Progenitor cell of endocrine pancreas (in vitro differentiated cells): ENCODE measurements around the gene KATNB1. TPM values are rescaled to one million over a fixed set of nuclear protein-coding genes. Genes with fewer than 3 reads are reported as not detected.
"Not testable (repeated sequence)": the region's sequence is repeated elsewhere in the genome, so short reads cannot be mapped to it uniquely, and the experiment has no call there.

ENCODE experiments used
- DNase-seq: peaks from one replicate; pipeline ENCODE4 v3.0.0; 2021; ENCODE audit warnings: low spot score; ENCODE audit not compliant: unreplicated experiment
- H3K27ac Mint-ChIP-seq: 2 replicates; pipeline ENCODE4 v1.8.0; 2021; ENCODE audit warnings: mild to moderate bottlenecking, moderate library complexity, mixed read lengths
- H3K27me3 Mint-ChIP-seq: 2 replicates; pipeline ENCODE4 v1.8.0; 2021; ENCODE audit warnings: mixed read lengths
- H3K36me3 Mint-ChIP-seq: 2 replicates; pipeline ENCODE4 v1.8.0; 2022; ENCODE audit warnings: mixed read lengths; ENCODE audit not compliant: insufficient read depth
- H3K4me1 Mint-ChIP-seq: 2 replicates; pipeline ENCODE4 v1.8.0; 2021; ENCODE audit warnings: low read depth, mixed read lengths
- H3K4me3 Mint-ChIP-seq: 2 replicates; pipeline ENCODE4 v1.8.0; 2021; ENCODE audit warnings: low read depth, mild to moderate bottlenecking, moderate library complexity, mixed read lengths
- H3K9me3 Mint-ChIP-seq: 2 replicates; pipeline ENCODE4 v1.8.0; 2021; ENCODE audit warnings: low read depth, mixed read lengths
- CTCF ChIP-seq: fragments of 200-600 bp; sonication (generic); IDR thresholded peaks from one replicate; pipeline ENCODE4 v1.5.0; 2021; ENCODE audit warnings: antibody characterized with exemption, mild to moderate bottlenecking; ENCODE audit not compliant: unreplicated experiment
- total RNA-seq: library from RNA; stranded (reverse); gene quantifications from 2 replicates; pipeline ENCODE4 v1.2.1, GENCODE V29; 2021

KATNB1 gene
- total RNA-seq, 1 donor from 2014 or later = 32.0 TPM

GRCh38 chr16:57742543-57742942 is 7.0 kb downstream of the KATNB1 start:
- Mint-ChIP-seq H3K36me3 (peaks cover 4% of the 10 kb centered on the region), H3K4me1 (peaks cover 1% of the 10 kb centered on the region), H3K27ac (no peak overlapping the region), H3K9me3 (no peaks in the 10 kb centered on the region), H3K4me3 (no peak overlapping the region), H3K27me3 (no peaks in the 10 kb centered on the region)
- DNase-seq = no peak
- TF ChIP-seq CTCF = no peak

GRCh38 chr16:57743458-57743857 is 7.9 kb downstream of the KATNB1 start:
- no peak overlapping the region for H3K27ac Mint-ChIP-seq
- no peaks in the 10 kb centered on the region for H3K4me1 Mint-ChIP-seq
- DNase-seq = no peak
- no peaks in the 10 kb centered on the region for H3K27me3 Mint-ChIP-seq
- H3K9me3 Mint-ChIP-seq = no peaks in the 10 kb centered on the region
- peaks cover 4% of the 10 kb centered on the region for H3K36me3 Mint-ChIP-seq
- H3K4me3 Mint-ChIP-seq = no peak overlapping the region
- no peak for TF ChIP-seq CTCF

DNA sequence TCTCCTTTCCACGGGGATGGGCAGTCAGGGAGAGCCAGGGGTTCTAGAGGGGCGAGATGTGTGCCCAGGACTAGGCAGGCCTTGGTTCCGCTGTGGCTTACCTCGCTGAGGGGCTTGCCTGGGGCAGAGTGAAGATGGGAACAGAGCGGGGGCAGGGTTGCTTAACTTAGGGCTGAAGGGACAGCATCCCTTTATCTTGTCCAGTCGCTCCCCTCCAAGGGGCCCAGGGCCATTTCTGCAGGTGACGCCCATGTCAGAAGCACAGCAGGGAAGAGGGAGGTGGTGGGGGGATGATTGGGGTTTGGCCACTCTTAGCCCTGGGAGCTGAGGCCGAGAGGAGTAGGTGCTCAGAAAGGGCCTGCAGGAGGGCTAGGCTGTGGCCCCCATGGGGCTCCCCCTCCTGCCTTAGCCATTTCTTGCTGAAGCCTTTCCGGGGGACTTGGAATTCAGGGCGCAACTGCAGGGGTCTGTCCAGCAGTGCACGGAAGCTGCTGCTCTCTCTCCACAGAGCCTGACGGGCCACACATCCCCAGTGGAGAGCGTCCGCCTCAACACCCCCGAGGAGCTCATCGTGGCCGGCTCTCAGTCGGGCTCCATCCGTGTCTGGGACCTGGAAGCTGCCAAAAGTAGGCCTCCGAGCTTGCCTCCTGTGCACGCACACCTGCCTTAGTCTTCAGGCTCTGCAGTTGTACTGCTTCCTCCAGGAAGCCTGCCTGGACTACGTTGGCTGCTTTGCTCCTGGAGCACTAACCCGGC is 8.5 kb downstream of the KATNB1 start:
- H3K27me3 Mint-ChIP-seq = no peaks in the 10 kb centered on the region
- H3K4me1 Mint-ChIP-seq = no peaks in the 10 kb centered on the region
- H3K36me3 Mint-ChIP-seq = peaks cover 4% of the 10 kb centered on the region
- H3K27ac Mint-ChIP-seq = no peak overlapping the region
- no peaks in the 10 kb centered on the region for H3K9me3 Mint-ChIP-seq
- no peak for TF ChIP-seq CTCF
- no peak for DNase-seq
- H3K4me3 Mint-ChIP-seq = no peak overlapping the region

DNA sequence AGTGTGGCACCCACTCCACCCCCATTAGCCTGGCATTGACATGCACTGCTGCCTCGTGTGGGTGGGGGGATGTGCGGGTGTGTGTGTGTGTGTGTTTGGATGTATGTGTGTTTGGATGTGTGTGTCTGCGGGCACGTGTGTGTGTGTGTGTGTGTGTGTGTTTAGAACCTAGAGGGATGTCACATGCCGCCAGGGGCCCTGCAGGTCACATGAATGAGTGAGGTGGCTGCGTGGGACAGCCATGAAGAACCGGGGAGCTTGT is 9.0 kb downstream of the KATNB1 start:
- peaks cover 4% of the 10 kb centered on the region for H3K36me3 Mint-ChIP-seq
- H3K27ac Mint-ChIP-seq = no peak overlapping the region
- no peaks in the 10 kb centered on the region for H3K4me1 Mint-ChIP-seq
- no peak for DNase-seq
- no peaks in the 10 kb centered on the region for H3K27me3 Mint-ChIP-seq
- H3K4me3 Mint-ChIP-seq = no peak overlapping the region
- no peaks in the 10 kb centered on the region for H3K9me3 Mint-ChIP-seq
- no peak for TF ChIP-seq CTCF

- no peak overlapping the region for H3K4me3 Mint-ChIP-seq
- DNase-seq = no peak
- no peak overlapping the region for H3K27ac Mint-ChIP-seq
- TF ChIP-seq CTCF = no peak
- H3K4me1 Mint-ChIP-seq = no peaks in the 10 kb centered on the region
- H3K36me3 Mint-ChIP-seq = peaks cover 4% of the 10 kb centered on the region
- no peaks in the 10 kb centered on the region for H3K27me3 Mint-ChIP-seq
- H3K9me3 Mint-ChIP-seq = no peaks in the 10 kb centered on the region
Observed at GRCh38 chr16:57745768-57746167, 10.2 kb downstream of the KATNB1 start.

DNA sequence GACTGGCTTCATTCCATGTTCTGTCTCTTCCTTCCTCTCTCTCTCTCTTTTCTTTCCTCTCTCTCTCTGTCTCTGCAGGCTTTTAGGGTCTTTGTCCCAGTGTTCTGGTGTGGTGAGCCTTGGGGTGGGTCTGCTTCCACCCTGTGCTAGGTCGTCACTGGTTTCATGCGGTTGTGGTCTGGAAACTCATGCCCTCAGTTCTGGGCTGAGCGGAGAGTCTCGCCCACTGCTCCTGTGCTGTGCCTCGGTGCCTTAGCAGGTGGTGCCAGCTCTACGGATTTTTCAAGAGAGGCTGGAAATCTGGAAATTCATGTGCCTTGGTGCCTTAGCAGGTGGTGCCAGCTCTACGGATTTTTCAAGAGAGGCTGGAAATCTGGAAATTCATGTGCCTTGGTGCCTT is 10.7 kb downstream of the KATNB1 start:
- H3K4me1 Mint-ChIP-seq, H3K27me3 Mint-ChIP-seq, DNase-seq, H3K4me3 Mint-ChIP-seq, H3K9me3 Mint-ChIP-seq, H3K36me3 Mint-ChIP-seq, H3K27ac Mint-ChIP-seq: not testable (repeated sequence)
